Astrocyte of the spinal cord (primary cell): ENCODE measurements around the gene KRT36.

Source experiments
- DNase-seq: peaks from one replicate; pipeline ENCODE4 v3.0.0; 2011; ENCODE audit warnings: low read depth, low spot score
- H3K4me3 ChIP-seq: 2 replicates; pipeline ENCODE4 v1.5.1; 2011; ENCODE audit warnings: low read depth, mild to moderate bottlenecking, low read length, moderate library complexity
- in situ Hi-C: cut with HindIII; loops from 2 replicates; pipeline ENCODE4 v1.10.0; 2017; ENCODE audit warnings: low sequenced_read_pairs
- TF ChIP-seq, protein P1 (sequence below): IDR thresholded peaks from 2 replicates; pipeline ENCODE4 v1.5.1; 2012; ENCODE audit warnings: low read depth, mild to moderate bottlenecking, low read length, inconsistent platforms

KRT36 gene

GRCh38 chr17:41437254-41437653 lies 52.5 kb downstream of the KRT36 start:
- no peak overlapping the region for H3K4me3 ChIP-seq
- DNase-seq: no peak
- in situ Hi-C loops: no loop called here
- TF ChIP-seq, protein P1, sequence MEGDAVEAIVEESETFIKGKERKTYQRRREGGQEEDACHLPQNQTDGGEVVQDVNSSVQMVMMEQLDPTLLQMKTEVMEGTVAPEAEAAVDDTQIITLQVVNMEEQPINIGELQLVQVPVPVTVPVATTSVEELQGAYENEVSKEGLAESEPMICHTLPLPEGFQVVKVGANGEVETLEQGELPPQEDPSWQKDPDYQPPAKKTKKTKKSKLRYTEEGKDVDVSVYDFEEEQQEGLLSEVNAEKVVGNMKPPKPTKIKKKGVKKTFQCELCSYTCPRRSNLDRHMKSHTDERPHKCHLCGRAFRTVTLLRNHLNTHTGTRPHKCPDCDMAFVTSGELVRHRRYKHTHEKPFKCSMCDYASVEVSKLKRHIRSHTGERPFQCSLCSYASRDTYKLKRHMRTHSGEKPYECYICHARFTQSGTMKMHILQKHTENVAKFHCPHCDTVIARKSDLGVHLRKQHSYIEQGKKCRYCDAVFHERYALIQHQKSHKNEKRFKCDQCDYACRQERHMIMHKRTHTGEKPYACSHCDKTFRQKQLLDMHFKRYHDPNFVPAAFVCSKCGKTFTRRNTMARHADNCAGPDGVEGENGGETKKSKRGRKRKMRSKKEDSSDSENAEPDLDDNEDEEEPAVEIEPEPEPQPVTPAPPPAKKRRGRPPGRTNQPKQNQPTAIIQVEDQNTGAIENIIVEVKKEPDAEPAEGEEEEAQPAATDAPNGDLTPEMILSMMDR: no peak
